ENCODE data around the gene ITGBL1.

- no peak for TF ChIP-seq POLR2AphosphoS5 (IDR thresholded peaks at IDR 0.05)
- no peak for TF ChIP-seq CTCF (IDR thresholded peaks at IDR 0.05)
- no peak for TF ChIP-seq POLR2A (IDR thresholded peaks at IDR 0.05)
Measured at GRCh38 chr13:101575581-101575980, 123.1 kb downstream of the ITGBL1 start.

All from stomach (tissue), 4 donors.